Measurements from ENCODE around the gene SLC9A9. TPM values are rescaled to one million over a fixed set of nuclear protein-coding genes. Genes with fewer than 3 reads are reported as not detected.

Gene SLC9A9
- polyA plus RNA-seq, 1 of the 3 experiments (the other 2 are of a cell fraction), result 0.05 TPM

GRCh38 chr3:143447491-143447890 lies 400.8 kb downstream of the SLC9A9 start:
- Histone ChIP-seq H4K20me1 (ENCODE audit: insufficient read depth) (no peaks in the 10 kb centered on the region), H3K79me2 (ENCODE audit: insufficient read depth) (no peaks in the 10 kb centered on the region), H2AFZ (ENCODE audit: low read depth) (no peak overlapping the region), H3K4me3 (ENCODE audit: low read depth in 2 of 2, low read length in 1 of 2) (no peak overlapping the region), H3K27me3 (ENCODE audit: insufficient read depth) (0 out of 2 replicates have a peak, but pooled peaks cover 6% of the 10 kb centered on the region), H3K9me2 (no peaks in the 10 kb centered on the region), H3K27ac (ENCODE audit: low read depth in 2 of 2, low read length in 1 of 2) (no peak overlapping the region), H3K4me1 (ENCODE audit: control insufficient read depth in 1 of 2, insufficient read depth in 2 of 2, low read depth in 1 of 2, low read length in 1 of 2) (0 out of 4 replicates have a peak, but pooled peaks cover 0 to 8% of the 10 kb centered on the region in 2 experiments), H3F3A (replicated peaks; ENCODE audit: insufficient read depth) (peaks cover 6% of the 10 kb centered on the region), H3K36me3 (replicated peaks in 1 of 2; ENCODE audit: control insufficient read depth in 1 of 2, insufficient read depth in 2 of 2, low read length in 1 of 2) (no peaks in the 10 kb centered on the region), H3K9ac (no peak overlapping the region), H3K9me3 (no peaks in the 10 kb centered on the region), H3K4me2 (no peak overlapping the region)
- ChIA-PET CTCF (no interaction called here), POLR2A (no interaction called here)
- no peak for TF ChIP-seq EZH2phosphoT487 (IDR thresholded peaks at IDR 0.05; ENCODE audit: borderline replicate concordance, low read depth)
- no peak for TF ChIP-seq TEAD4 (IDR thresholded peaks at IDR 0.05; ENCODE audit: borderline replicate concordance, insufficient read depth)
- no peak for TF ChIP-seq RFX5 (IDR thresholded peaks at IDR 0.05; ENCODE audit: low read length)
- no peak for TF ChIP-seq GABPA (IDR thresholded peaks at IDR 0.05; ENCODE audit: low read depth)
- TF ChIP-seq EP300 (IDR thresholded peaks at IDR 0.05; ENCODE audit: borderline replicate concordance in 1 of 2, low read depth in 1 of 2, low read length in 1 of 2), result no peak
- no peak for TF ChIP-seq NRF1 (IDR thresholded peaks at IDR 0.05; ENCODE audit: low read depth, low read length)
- TF ChIP-seq TAF1 (IDR thresholded peaks at IDR 0.05; ENCODE audit: borderline replicate concordance, low read depth, low read length), result no peak
- TF ChIP-seq FOSL2 (IDR thresholded peaks at IDR 0.05; ENCODE audit: borderline replicate concordance, low read depth), result no peak
- no peak for TF ChIP-seq RXRA (IDR thresholded peaks at IDR 0.05; ENCODE audit: borderline replicate concordance, low read depth)
- no peak for TF ChIP-seq FOXM1 (IDR thresholded peaks at IDR 0.05; ENCODE audit: low read depth)
- TF ChIP-seq POLR2AphosphoS5 (IDR thresholded peaks at IDR 0.05; ENCODE audit: low read depth, low read length), result no peak
- TF ChIP-seq RCOR1 (IDR thresholded peaks at IDR 0.05; ENCODE audit: low read length), result no peak
- TF ChIP-seq, protein P1, sequence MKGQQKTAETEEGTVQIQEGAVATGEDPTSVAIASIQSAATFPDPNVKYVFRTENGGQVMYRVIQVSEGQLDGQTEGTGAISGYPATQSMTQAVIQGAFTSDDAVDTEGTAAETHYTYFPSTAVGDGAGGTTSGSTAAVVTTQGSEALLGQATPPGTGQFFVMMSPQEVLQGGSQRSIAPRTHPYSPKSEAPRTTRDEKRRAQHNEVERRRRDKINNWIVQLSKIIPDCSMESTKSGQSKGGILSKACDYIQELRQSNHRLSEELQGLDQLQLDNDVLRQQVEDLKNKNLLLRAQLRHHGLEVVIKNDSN (IDR thresholded peaks at IDR 0.05; ENCODE audit: borderline replicate concordance, low read depth), result no peak
- no peak for TF ChIP-seq JUND (IDR thresholded peaks at IDR 0.05)
- TF ChIP-seq FOXJ3 (CRISPR knock-in tag; IDR thresholded peaks at IDR 0.05), result no peak
- WGBS (ENCODE audit: low lambda C conversion rate), result 19% methylated on average over 5 of the region's 5 CpGs
- no peak for DNase-seq

DNA sequence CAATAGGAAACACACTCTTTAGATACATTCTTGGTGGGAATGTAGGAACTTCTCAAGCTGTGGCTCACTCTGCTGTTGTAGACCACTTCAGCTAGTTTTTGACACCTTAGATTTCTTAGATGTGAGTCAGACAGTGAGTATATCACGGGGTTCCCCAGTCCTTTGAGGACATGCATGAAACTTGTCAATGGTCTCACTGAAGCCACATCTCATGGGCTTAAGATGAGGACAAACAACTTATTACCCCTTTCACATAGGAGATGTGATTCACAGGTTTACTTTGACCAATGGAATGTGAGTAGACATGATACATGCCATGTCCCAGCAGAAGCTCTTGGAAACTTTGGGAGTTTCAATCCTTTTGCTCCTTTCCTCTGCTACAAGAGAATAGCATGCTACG lies 403.1 kb downstream of the SLC9A9 start:
- POLR2A ChIA-PET, result no interaction called here
- Histone ChIP-seq H3K27me3 (ENCODE audit: insufficient read depth) (no peaks in the 10 kb centered on the region; the same call in 1 of the 2 replicates), H3K36me3 (replicated peaks in 1 of 2; ENCODE audit: control insufficient read depth in 1 of 2, insufficient read depth in 2 of 2, low read length in 1 of 2) (no peaks in the 10 kb centered on the region), H4K20me1 (ENCODE audit: insufficient read depth) (no peaks in the 10 kb centered on the region), H3K9ac (no peak overlapping the region), H2AFZ (ENCODE audit: low read depth) (no peak overlapping the region), H3K9me3 (no peaks in the 10 kb centered on the region), H3F3A (replicated peaks; ENCODE audit: insufficient read depth) (peaks cover 6% of the 10 kb centered on the region), H3K79me2 (ENCODE audit: insufficient read depth) (no peaks in the 10 kb centered on the region), H3K27ac (ENCODE audit: low read depth in 2 of 2, low read length in 1 of 2) (no peak overlapping the region), H3K4me2 (no peak overlapping the region), H3K9me2 (no peaks in the 10 kb centered on the region), H3K4me1 (ENCODE audit: control insufficient read depth in 1 of 2, insufficient read depth in 2 of 2, low read depth in 1 of 2, low read length in 1 of 2) (0 out of 4 replicates have a peak, but pooled peaks cover 0 to 8% of the 10 kb centered on the region in 2 experiments), H3K4me3 (ENCODE audit: low read depth in 2 of 2, low read length in 1 of 2) (no peak overlapping the region)
- no peak for DNase-seq
- no peak for TF ChIP-seq NRF1 (IDR thresholded peaks at IDR 0.05; ENCODE audit: low read depth, low read length)
- TF ChIP-seq FOXJ3 (CRISPR knock-in tag; IDR thresholded peaks at IDR 0.05), result no peak
- no peak for TF ChIP-seq EP300 (IDR thresholded peaks at IDR 0.05; ENCODE audit: borderline replicate concordance in 1 of 2, low read depth in 1 of 2, low read length in 1 of 2)
- no peak for TF ChIP-seq GABPA (IDR thresholded peaks at IDR 0.05; ENCODE audit: low read depth)
- TF ChIP-seq ELF1 (IDR thresholded peaks at IDR 0.05), result no peak
- TF ChIP-seq SMC3 (IDR thresholded peaks at IDR 0.05; ENCODE audit: low read depth, low read length), result no peak
- no peak for TF ChIP-seq MXI1 (IDR thresholded peaks at IDR 0.05; ENCODE audit: low read depth, low read length)
- no peak for TF ChIP-seq TCF12 (IDR thresholded peaks at IDR 0.05)
- TF ChIP-seq, protein P2, sequence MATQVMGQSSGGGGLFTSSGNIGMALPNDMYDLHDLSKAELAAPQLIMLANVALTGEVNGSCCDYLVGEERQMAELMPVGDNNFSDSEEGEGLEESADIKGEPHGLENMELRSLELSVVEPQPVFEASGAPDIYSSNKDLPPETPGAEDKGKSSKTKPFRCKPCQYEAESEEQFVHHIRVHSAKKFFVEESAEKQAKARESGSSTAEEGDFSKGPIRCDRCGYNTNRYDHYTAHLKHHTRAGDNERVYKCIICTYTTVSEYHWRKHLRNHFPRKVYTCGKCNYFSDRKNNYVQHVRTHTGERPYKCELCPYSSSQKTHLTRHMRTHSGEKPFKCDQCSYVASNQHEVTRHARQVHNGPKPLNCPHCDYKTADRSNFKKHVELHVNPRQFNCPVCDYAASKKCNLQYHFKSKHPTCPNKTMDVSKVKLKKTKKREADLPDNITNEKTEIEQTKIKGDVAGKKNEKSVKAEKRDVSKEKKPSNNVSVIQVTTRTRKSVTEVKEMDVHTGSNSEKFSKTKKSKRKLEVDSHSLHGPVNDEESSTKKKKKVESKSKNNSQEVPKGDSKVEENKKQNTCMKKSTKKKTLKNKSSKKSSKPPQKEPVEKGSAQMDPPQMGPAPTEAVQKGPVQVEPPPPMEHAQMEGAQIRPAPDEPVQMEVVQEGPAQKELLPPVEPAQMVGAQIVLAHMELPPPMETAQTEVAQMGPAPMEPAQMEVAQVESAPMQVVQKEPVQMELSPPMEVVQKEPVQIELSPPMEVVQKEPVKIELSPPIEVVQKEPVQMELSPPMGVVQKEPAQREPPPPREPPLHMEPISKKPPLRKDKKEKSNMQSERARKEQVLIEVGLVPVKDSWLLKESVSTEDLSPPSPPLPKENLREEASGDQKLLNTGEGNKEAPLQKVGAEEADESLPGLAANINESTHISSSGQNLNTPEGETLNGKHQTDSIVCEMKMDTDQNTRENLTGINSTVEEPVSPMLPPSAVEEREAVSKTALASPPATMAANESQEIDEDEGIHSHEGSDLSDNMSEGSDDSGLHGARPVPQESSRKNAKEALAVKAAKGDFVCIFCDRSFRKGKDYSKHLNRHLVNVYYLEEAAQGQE (IDR thresholded peaks at IDR 0.05; ENCODE audit: low read depth, low read length), result no peak
- no peak for TF ChIP-seq YY1 (IDR thresholded peaks at IDR 0.05; ENCODE audit: low read depth)
- CTCF ChIA-PET, result no interaction called here
- WGBS (ENCODE audit: low lambda C conversion rate), result 15% methylated on average over 2 of the region's 2 CpGs

Data from SK-N-SH (cell line).